ENCODE data around the gene NDUFV1. TPM values are rescaled to one million over a fixed set of nuclear protein-coding genes. Genes with fewer than 3 reads are reported as not detected.
"Not testable (repeated sequence)": the region's sequence is repeated elsewhere in the genome, so short reads cannot be mapped to it uniquely, and the experiment has no call there.

The NDUFV1 gene
- total RNA-seq, 1 donor from 2014 or later, result 242 TPM

- H3K4me3 Mint-ChIP-seq (ENCODE audit: low read depth), result no peak overlapping the region
- H3K27me3 Mint-ChIP-seq (ENCODE audit: low read depth), result no peaks in the 10 kb centered on the region
- peaks cover 3% of the 10 kb centered on the region for H3K36me3 Mint-ChIP-seq (ENCODE audit: low read depth)
- intact Hi-C loops (cut with micrococcal nuclease), result no loop called here
- no peak for DNase-seq (ENCODE audit: low spot score)
- H3K9me3 Mint-ChIP-seq, result peaks cover 5% of the 10 kb centered on the region
- H3K4me1 Mint-ChIP-seq (ENCODE audit: low read depth), result peaks cover 9% of the 10 kb centered on the region
- no peak overlapping the region for H3K27ac Mint-ChIP-seq
These were observed 47.5 kb downstream of the NDUFV1 start for GRCh38 chr11:67654225-67654624.

- Mint-ChIP-seq H3K36me3 (ENCODE audit: low read depth) (peaks cover 3% of the 10 kb centered on the region), H3K27me3 (ENCODE audit: low read depth) (no peaks in the 10 kb centered on the region), H3K4me1 (ENCODE audit: low read depth) (peaks cover 2% of the 10 kb centered on the region), H3K9me3 (peaks cover 5% of the 10 kb centered on the region), H3K4me3 (ENCODE audit: low read depth) (no peak overlapping the region), H3K27ac (no peak overlapping the region)
- DNase-seq (ENCODE audit: low spot score), result no peak
- intact Hi-C loops (cut with micrococcal nuclease), result no loop called here
These were observed 49.7 kb downstream of the NDUFV1 start for GRCh38 chr11:67656278-67656922.

GRCh38 chr11:67657300-67657699, 50.6 kb downstream of the NDUFV1 start:
- H3K36me3 Mint-ChIP-seq (ENCODE audit: low read depth), result peaks cover 3% of the 10 kb centered on the region
- no peaks in the 10 kb centered on the region for H3K27me3 Mint-ChIP-seq (ENCODE audit: low read depth)
- no peak overlapping the region for H3K27ac Mint-ChIP-seq
- DNase-seq (ENCODE audit: low spot score), result no peak
- H3K4me1 Mint-ChIP-seq (ENCODE audit: low read depth), result peaks cover 2% of the 10 kb centered on the region
- H3K9me3 Mint-ChIP-seq, result peaks cover 5% of the 10 kb centered on the region
- intact Hi-C loops (cut with micrococcal nuclease), result no loop called here
- no peak overlapping the region for H3K4me3 Mint-ChIP-seq (ENCODE audit: low read depth)

- DNase-seq (ENCODE audit: low spot score); H3K36me3 Mint-ChIP-seq (ENCODE audit: low read depth); intact Hi-C loops (cut with micrococcal nuclease); H3K27me3 Mint-ChIP-seq (ENCODE audit: low read depth); H3K9me3 Mint-ChIP-seq; H3K4me3 Mint-ChIP-seq (ENCODE audit: low read depth); H3K27ac Mint-ChIP-seq; H3K4me1 Mint-ChIP-seq (ENCODE audit: low read depth): not testable (repeated sequence)
These were observed 53.0 kb downstream of the NDUFV1 start for GRCh38 chr11:67659651-67660165.

- H3K4me1 Mint-ChIP-seq (ENCODE audit: low read depth); H3K36me3 Mint-ChIP-seq (ENCODE audit: low read depth); intact Hi-C loops (cut with micrococcal nuclease): not testable (repeated sequence)
These were observed 54.0 kb downstream of the NDUFV1 start for GRCh38 chr11:67660752-67661151.

More at GRCh38 chr11:67660752-67661151, 54.0 kb downstream of the NDUFV1 start:
- H3K27ac Mint-ChIP-seq; DNase-seq (ENCODE audit: low spot score); H3K9me3 Mint-ChIP-seq; H3K4me3 Mint-ChIP-seq (ENCODE audit: low read depth); H3K27me3 Mint-ChIP-seq (ENCODE audit: low read depth): not testable (repeated sequence)

Other genes with a start within 250 kb of the NDUFV1 start
- gene CLCF1, start 233.3 kb upstream of the NDUFV1 start, total RNA-seq, result 2.9 and 3.0 TPM in 2 replicates
- gene RAD9A, start 214.9 kb upstream of the NDUFV1 start, total RNA-seq, result 32.1 and 34.1 TPM in 2 replicates
- gene PPP1CA, start 205.1 kb upstream of the NDUFV1 start, total RNA-seq, result 250 and 262 TPM in 2 replicates
- gene TBC1D10C, start 202.9 kb upstream of the NDUFV1 start, total RNA-seq, result 112 and 118 TPM in 2 replicates
- 0.51 and 0.68 TPM in 2 replicates for gene CARNS1, start 191.3 kb upstream of the NDUFV1 start, total RNA-seq
- 67.6 and 70.2 TPM in 2 replicates for gene RPS6KB2, start 178.4 kb upstream of the NDUFV1 start, total RNA-seq
- gene PTPRCAP, start 169.3 kb upstream of the NDUFV1 start, total RNA-seq, result 89.8 and 94.4 TPM in 2 replicates
- 177 and 186 TPM in 2 replicates for gene CORO1B, start 163.5 kb upstream of the NDUFV1 start, total RNA-seq
- not detected in 2 replicates for gene GPR152, start 154.2 kb upstream of the NDUFV1 start, total RNA-seq
- gene CABP4, start 151.6 kb upstream of the NDUFV1 start, total RNA-seq, result 0.73 and 1.0 TPM in 2 replicates
- 58.5 and 62.0 TPM in 2 replicates for gene TMEM134, start 137.7 kb upstream of the NDUFV1 start, total RNA-seq
- gene AIP, start 123.9 kb upstream of the NDUFV1 start, total RNA-seq, result 190 and 191 TPM in 2 replicates
- gene PITPNM1, start 101.6 kb upstream of the NDUFV1 start, total RNA-seq, result 118 and 120 TPM in 2 replicates
- gene CDK2AP2, start 98.8 kb upstream of the NDUFV1 start, total RNA-seq, result 117 and 119 TPM in 2 replicates
- gene CABP2, start 83.5 kb upstream of the NDUFV1 start, total RNA-seq, result not detected in 2 replicates
- 339 and 344 TPM in 2 replicates for gene GSTP1, start 23.1 kb upstream of the NDUFV1 start, total RNA-seq
- gene NUDT8, start 23.0 kb downstream of the NDUFV1 start, total RNA-seq, result 22.2 and 27.9 TPM in 2 replicates
- gene TBX10, start 32.8 kb downstream of the NDUFV1 start, total RNA-seq, result not detected in 2 replicates
- 0.14 TPM in 2 replicates for gene ACY3, start 43.8 kb downstream of the NDUFV1 start, total RNA-seq
- not detected in 2 replicates for gene ALDH3B2, start 67.7 kb downstream of the NDUFV1 start, total RNA-seq